GM19023 (cell line): ENCODE results near the gene CELF1.

Source experiments
- ATAC-seq: cut with Tn5 transposase; IDR thresholded peaks from one replicate; pipeline ENCODE4 v1.9.1; 2021; ENCODE audit warnings: mild to moderate bottlenecking, moderate library complexity; ENCODE audit not compliant: unreplicated experiment

The CELF1 gene

GRCh38 chr11:47512701-47513100 lies 40.2 kb downstream of the CELF1 start:
- ATAC-seq: no peak

- no peak for ATAC-seq
Observed at GRCh38 chr11:47511917-47512316, 41.0 kb downstream of the CELF1 start.

GRCh38 chr11:47510209-47510608 lies 42.7 kb downstream of the CELF1 start:
- no peak for ATAC-seq

- peak; percentile 49 for ATAC-seq
Observed at GRCh38 chr11:47509077-47509536, 43.8 kb downstream of the CELF1 start.

- ATAC-seq: no peak
Observed at GRCh38 chr11:47508240-47508957, 44.5 kb downstream of the CELF1 start.

GRCh38 chr11:47507563-47508239 lies 45.2 kb downstream of the CELF1 start:
- ATAC-seq: no peak

- no peak for ATAC-seq
Observed at GRCh38 chr11:47506795-47507562, 46.0 kb downstream of the CELF1 start.

GRCh38 chr11:47506373-47506772 lies 46.6 kb downstream of the CELF1 start:
- ATAC-seq: no peak

GRCh38 chr11:47504910-47505309 lies 48.0 kb downstream of the CELF1 start:
- ATAC-seq: no peak

- ATAC-seq: no peak
Observed at GRCh38 chr11:47503227-47503626, 49.7 kb downstream of the CELF1 start.

- no peak for ATAC-seq
Observed at GRCh38 chr11:47502767-47503166, 50.2 kb downstream of the CELF1 start.

- no peak for ATAC-seq
Observed at GRCh38 chr11:47501101-47501500, 51.8 kb downstream of the CELF1 start.

- no peak for ATAC-seq
Observed at GRCh38 chr11:47500121-47500520, 52.8 kb downstream of the CELF1 start.

- no peak for ATAC-seq
Observed at GRCh38 chr11:47499614-47500013, 53.3 kb downstream of the CELF1 start.

- no peak for ATAC-seq
Observed at GRCh38 chr11:47499161-47499560, 53.8 kb downstream of the CELF1 start.

- no peak for ATAC-seq
Observed at GRCh38 chr11:47498584-47499152, 54.3 kb downstream of the CELF1 start.

GRCh38 chr11:47498149-47498548 lies 54.8 kb downstream of the CELF1 start:
- no peak for ATAC-seq

- no peak for ATAC-seq
Observed at GRCh38 chr11:47496808-47497207, 56.1 kb downstream of the CELF1 start.

- no peak for ATAC-seq
Observed at GRCh38 chr11:47495856-47496217, 57.1 kb downstream of the CELF1 start.

GRCh38 chr11:47495011-47495855 lies 57.7 kb downstream of the CELF1 start:
- ATAC-seq: no peak

- no peak for ATAC-seq
Observed at GRCh38 chr11:47489395-47489755, 63.6 kb downstream of the CELF1 start.
